Motor neuron (in vitro differentiated cells): ENCODE results near the gene SLC12A2. TPM values are rescaled to one million over a fixed set of nuclear protein-coding genes. Genes with fewer than 3 reads are reported as not detected.

Source experiments
- ATAC-seq, 8 experiments: fragments of 200-7000 bp; cut with Tn5 transposase; replicated peaks in 6 of 8; 2 replicates each; pipeline ENCODE4 v1.8.0; 2021; ENCODE audit warnings: mild to moderate bottlenecking in 8 of 8, moderate library complexity in 8 of 8
- H3K27ac ChIP-seq, 2 donors: fragments of 250-450 bp; sonication (Bioruptor Pico); 2 replicates each; pipeline ENCODE4 v1.9.0; 2021; ENCODE audit warnings: antibody characterized with exemption in 2 of 2, mild to moderate bottlenecking in 2 of 2, moderate library complexity in 1 of 2
- H3K4me1 ChIP-seq, 2 donors: fragments of 250-450 bp; sonication (Bioruptor Pico); replicated peaks in 1 of 2; 2 replicates each; pipeline ENCODE4 v1.6.1; 2021; ENCODE audit warnings: antibody characterized with exemption in 2 of 2, mild to moderate bottlenecking in 2 of 2, moderate library complexity in 1 of 2
- H3K4me3 ChIP-seq, 5 donors: fragments of 250-450 bp; sonication (Bioruptor Pico); 2 replicates each; pipeline ENCODE4 v1.9.0; 2021; ENCODE audit warnings: antibody characterized with exemption in 5 of 5, mild to moderate bottlenecking in 5 of 5, moderate library complexity in 4 of 5
- WGBS, 10 experiments: fragments of 450-650 bp; shearing (Covaris generic); methylation state at CpG; one replicate each; pipeline ENCODE4 v1.0.0; 2022; 5-methylcytosine and 5-hydroxymethylcytosine counted together
- in situ Hi-C, 9 experiments: fragments of 400-800 bp; cut with MboI; loops; one replicate each; pipeline ENCODE4 v1.15.0; 2021; ENCODE audit warnings: low sequenced_read_pairs in 9 of 9, low pct_unique_long_range_greater_than_20kb in 2 of 9; ENCODE audit not compliant: unreplicated experiment in 9 of 9
- total RNA-seq, 8 experiments: library from RNA; unstranded; fragments of 300-600 nt; gene quantifications; 2 replicates each; pipeline versions ENCODE4 v1.2.3 to v1.2.4, GENCODE V29; 2022

Gene SLC12A2
- 10 to 100 TPM; 20.4 to 51.0 (median 29.1) TPM for total RNA-seq

DNA sequence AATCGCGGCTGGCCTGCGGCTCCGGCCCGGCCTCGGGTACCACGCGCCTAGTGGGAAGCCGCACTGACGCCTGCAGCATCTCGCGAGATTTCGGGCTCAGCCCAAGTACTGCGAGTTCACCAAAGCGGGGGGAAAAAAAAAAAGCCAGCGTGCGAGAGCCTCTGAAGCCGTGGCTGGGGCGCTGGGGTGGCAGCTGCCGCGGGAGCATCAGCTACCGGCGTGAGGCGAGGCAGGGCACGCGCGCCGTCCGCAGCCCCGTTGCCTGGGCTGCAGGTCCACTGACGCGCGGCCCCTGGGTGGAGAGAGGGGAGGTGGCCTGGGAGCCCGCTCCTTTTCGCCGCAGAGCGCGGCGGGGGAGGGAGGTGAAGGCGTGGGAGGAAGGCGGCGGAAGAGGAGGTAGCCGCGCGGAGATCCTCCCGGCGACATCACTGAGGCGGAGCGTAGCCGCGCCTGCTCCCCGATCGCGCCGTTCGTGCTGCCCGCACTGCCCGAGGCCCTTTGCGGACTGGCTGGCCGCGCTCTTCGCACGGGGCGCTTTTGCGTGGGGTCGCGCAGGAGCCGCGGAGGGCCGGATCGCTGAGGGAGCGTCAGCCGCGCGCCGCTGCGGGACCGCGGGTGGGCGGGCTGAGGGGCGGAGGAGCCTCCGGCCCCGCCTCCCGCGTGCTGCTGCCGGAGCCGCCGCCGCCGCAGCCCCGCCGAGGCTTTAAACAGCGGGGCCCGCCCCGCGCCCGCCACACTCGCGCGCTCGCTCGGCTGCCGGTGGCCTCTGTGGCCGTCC, at the start of gene SLC12A2:
Gene SLC12A2 (plus strand): TSS at position 734 of the 778 bp plus-strand sequence. CDS start 189 bp downstream, outside the sequence.
- Histone ChIP-seq H3K27ac (peak within 1 kb of the TSS; percentile 94 to 95), H3K4me3 (peak within 1 kb of the TSS; percentile 67 to 86 (median 71)), H3K4me1 (peaks cover 23 to 31% of the 10 kb centered on the region in 2 donors)
- in situ Hi-C loops: loop anchor here in 1 of 9 experiments (25.0 kb wide), 1 partner anchor 321 kb away; no protein-coding TSS in a partner anchor
- WGBS, 10 experiments: 0% methylated on average over 8 to 11 of the region's 104 CpGs; no CpG with 5 or more reads in 8 of the 10 experiments
- peak; percentile 67 to 81 (median 76) for ATAC-seq

DNA sequence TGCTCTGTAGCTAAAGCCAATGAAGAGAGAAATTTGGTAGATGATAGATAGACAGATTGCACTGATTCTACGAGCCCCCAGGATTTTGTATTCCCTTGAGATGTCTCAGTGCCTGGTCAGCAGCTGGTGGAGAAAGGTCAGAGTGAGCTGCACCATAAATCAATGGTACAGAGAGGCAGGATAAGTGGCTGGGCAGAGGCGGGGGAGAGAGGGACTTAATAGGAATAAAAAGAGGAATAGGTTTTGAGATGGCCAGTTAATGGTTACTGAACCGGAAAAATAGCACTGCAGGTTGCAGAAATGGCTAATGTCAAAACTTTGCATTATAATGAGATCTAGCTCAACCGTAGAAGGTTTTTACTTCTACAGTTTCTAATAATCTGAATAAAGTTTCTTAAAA, 47.9 kb upstream of the SLC12A2 start:
- in situ Hi-C loops: no loop called here
- Histone ChIP-seq H3K4me3 (no peak overlapping the region), H3K27ac (no peak overlapping the region), H3K4me1 (peaks cover 17 to 30% of the 10 kb centered on the region in 2 donors)
- 0 to 100% (median 20%) methylated on average over 1 to 4 of the region's 4 CpGs for WGBS, 10 experiments
- peak in 5 of 8 experiments; percentile 81 to 100 (median 99) for ATAC-seq

DNA sequence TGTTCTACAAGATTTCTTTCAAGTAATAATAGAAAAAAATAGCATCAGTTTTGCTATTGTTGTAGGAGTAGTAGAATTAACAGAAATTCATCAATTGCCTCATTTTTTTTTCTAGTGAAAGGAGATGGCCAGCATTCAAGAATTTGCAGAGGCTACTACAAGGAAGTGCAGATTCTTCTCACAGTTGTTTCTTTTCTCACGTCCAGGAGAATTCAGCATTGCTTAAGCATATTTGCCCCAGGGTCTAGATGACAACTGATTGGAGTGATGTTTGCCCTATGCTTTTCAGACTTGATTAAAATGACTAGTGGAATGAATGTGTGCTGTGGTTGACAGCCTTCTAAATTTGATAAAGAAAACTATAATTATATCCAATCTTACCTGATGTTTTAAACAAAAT, 46.6 kb upstream of the SLC12A2 start:
- Histone ChIP-seq H3K4me3 (no peak overlapping the region), H3K4me1 (peaks cover 17 to 30% of the 10 kb centered on the region in 2 donors), H3K27ac (no peak overlapping the region)
- WGBS, 10 experiments: 0 to 38% (median 17%) methylated on average over 1 of the region's 1 CpG; no CpG with 5 or more reads in 3 of the 10 experiments
- in situ Hi-C loops: no loop called here
- ATAC-seq: peak in 4 of 8 experiments; percentile 27 to 95 (median 68)

DNA sequence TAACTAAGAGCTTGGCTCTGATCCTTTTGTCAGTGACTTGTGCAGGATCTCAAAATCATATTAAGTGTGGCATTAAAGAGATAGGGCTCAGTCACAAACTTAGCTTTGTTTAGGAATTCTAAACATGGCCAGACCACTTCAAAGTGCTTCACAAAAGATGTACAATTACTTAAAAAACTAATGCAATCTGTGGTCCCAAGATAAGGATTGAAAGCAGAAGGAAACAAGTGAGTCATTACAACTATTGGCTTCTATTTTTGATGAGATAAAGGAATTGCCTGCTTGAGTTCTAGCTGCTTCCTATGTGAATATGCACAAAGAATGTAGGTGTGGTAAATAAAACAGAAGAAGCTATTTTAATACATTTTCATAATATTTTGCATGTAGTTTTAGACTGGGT, 44.9 kb upstream of the SLC12A2 start:
- in situ Hi-C loops: no loop called here
- Histone ChIP-seq H3K4me1 (peaks cover 17 to 30% of the 10 kb centered on the region in 2 donors), H3K27ac (no peak overlapping the region), H3K4me3 (no peak overlapping the region)
- peak in 3 of 8 experiments; percentile 65 to 72 (median 70) for ATAC-seq

DNA sequence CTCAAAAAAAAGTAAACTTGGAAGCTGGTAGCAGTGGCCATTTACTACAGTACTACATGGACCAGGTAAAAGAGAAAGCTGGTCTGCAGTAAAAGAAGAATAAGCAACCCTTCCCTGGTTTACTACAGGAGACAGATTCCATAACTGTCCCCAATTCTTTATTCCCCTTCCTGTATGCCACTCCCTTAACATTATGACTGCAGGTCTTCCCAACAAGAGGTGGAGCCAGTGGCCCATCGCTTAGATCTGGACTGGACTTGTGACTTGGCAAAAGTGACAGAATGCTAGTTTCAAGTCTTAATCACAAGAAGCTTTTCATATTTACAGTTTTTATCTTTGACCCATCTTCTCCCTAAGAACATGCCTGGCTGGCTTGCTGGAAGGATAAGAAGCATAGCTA, 42.6 kb upstream of the SLC12A2 start:
- in situ Hi-C loops: no loop called here
- WGBS, 10 experiments: 0 to 100% (median 100%) methylated on average over 1 of the region's 1 CpG; no CpG with 5 or more reads in 3 of the 10 experiments
- ATAC-seq: peak in 1 of 8 experiments; percentile 35
- Histone ChIP-seq H3K4me1 (peaks cover 14 to 17% of the 10 kb centered on the region in 2 donors), H3K4me3 (no peak overlapping the region), H3K27ac (no peak overlapping the region)

DNA sequence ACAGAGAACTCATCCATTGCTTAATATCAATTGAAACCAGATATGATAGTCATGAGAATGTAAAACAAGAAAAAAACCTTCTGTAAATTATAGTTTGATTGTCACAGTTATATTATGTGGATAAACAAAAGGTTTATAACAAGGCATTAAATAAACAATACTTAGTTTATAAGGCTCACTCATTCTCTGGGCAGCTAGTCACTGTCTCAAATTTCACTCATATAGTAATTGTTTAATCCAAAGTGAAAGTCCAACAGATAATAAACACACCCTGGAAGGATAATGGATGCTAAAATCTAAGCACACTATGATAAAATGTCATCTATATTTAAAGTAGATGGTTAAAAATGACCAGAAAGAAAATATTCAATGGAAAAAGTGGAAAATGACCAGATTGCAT, 30.8 kb upstream of the SLC12A2 start:
- no peak for ATAC-seq
- in situ Hi-C loops: no loop called here

DNA sequence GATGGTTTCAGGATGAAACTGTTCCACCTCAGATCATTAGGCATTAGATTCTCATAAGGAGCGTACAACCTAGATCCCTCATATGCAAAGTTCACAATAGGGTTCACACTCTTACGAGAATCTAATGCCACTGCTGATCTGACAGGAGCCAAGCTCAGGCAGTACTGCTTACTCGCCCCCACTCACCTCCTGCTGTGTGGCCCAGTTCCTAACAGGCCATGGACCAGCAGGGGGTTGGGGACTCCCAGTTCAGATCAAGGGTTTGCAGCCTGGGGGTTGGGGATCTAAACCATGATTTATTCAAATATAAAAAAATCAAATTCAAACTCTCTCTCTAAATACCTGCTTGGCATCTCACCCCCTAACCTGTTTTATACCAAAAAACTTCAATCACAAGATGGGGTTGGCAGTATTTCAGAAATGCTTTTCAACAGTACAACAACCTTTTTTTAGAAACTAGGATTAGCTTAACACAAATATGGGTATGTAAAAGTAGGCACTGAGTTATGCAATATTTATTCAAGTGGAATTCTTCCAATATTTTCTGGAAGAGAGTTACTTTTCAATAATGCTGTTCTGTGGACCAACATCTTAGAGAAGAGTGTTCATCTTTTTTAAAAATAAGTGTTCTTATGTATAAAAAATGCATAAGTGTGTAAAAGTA, 30.1 kb upstream of the SLC12A2 start:
- 69 to 100% (median 86%) methylated on average over 1 to 3 of the region's 3 CpGs; no CpG with 5 or more reads in 2 of the 10 experiments for WGBS, 10 experiments
- ATAC-seq: peak in 2 of 8 experiments; percentile 35 to 38
- in situ Hi-C loops: no loop called here
- Histone ChIP-seq H3K4me1 (no peaks in the 10 kb centered on the region), H3K4me3 (no peak overlapping the region), H3K27ac (no peak overlapping the region)

More for the DNA sequence above, 30.8 kb upstream of the SLC12A2 start:
- Histone ChIP-seq H3K27ac (no peak overlapping the region), H3K4me1 (no peaks in the 10 kb centered on the region), H3K4me3 (no peak overlapping the region)

DNA sequence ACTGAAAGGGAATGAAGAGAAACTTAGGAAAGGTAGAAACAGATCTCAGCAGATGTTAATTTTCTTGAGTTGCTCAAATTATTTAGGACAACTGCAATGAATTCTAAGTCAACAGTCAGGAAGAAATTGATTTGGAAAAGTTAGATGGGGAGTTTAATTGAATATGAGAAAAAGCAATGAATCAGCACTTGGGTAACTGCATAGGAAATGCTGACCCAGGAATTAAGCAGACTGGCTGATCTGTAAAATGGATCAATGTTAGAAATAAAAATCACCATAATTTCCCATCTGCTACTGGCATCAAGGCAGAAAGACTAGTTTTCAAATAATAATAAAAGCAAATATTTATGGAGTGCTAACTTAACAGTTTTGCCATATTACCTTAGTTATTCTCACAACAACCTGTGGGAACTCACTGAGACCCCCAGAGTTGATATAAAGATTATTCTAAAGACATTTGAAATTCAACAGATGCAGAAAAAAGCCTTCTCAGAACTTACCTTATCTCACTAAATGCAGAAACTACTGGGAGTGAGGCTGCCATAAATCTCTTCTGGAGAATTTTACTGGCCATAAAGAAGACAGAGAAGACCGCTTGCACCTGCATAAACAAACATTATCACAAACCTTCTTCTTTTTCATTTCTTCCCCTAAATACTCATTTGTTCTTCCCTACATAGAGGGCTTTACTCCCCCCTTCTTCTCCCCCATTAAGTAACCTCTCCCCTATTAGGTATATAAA, 22.8 kb upstream of the SLC12A2 start:
- WGBS, 10 experiments: 86 to 100% (median 100%) methylated on average over 1 of the region's 1 CpG; no CpG with 5 or more reads in 3 of the 10 experiments
- Histone ChIP-seq H3K4me1 (peaks cover 0 to under 1% of the 10 kb centered on the region in 2 donors), H3K4me3 (no peak overlapping the region), H3K27ac (no peak overlapping the region)
- in situ Hi-C loops: no loop called here
- ATAC-seq: no peak

DNA sequence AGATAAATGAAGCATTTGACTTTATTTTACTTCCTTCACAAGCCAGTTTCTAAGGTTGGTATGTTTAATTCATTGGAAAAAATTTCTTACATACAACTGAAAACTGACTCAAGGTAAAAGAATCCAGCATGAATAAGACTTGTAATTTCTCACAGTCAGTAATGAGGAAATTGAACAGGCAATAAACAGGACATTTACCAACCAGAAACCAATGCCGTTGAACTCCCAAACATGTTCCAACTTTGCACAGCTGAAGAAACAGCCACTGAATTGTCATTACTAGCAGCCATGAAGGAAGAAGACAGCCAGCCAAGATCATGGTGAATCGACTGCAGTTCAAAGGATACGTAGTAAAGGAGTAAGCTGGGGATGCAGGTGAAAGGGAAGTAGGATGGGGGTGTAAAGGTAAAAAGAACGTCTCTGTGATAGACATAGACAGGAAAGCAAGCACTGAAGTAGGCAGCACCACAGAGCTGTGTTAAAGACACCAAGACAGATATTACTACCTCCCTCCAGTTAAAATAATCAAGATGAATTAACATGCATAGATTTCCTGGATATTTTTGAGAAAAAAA, 21.3 kb upstream of the SLC12A2 start:
- ATAC-seq: peak in 2 of 8 experiments; percentile 22 to 33

DNA sequence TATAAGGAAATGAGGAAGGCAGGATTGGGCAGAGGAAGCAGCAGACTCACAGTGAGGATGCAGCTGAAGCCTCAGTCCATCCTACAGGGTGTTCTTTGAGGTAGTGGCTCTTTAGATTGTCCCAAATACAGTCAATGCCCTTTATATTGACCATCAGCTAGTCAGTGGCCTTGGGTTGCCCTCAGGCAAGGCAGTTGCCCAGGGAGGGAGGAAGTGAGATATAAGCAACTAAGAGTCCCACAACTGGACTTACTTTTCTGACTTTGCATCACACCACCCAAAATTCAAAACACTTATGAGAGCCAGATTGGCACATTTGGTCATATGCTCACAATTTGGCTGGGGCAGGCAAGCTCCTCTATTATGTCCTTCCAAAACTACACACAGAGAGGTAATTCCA, 9.4 kb upstream of the SLC12A2 start:
- no peak for ATAC-seq
- Histone ChIP-seq H3K4me3 (no peak overlapping the region), H3K4me1 (peaks cover 2 to 3% of the 10 kb centered on the region in 2 donors), H3K27ac (no peak overlapping the region)
- in situ Hi-C loops: no loop called here

More for the DNA sequence above, 21.3 kb upstream of the SLC12A2 start:
- no peak overlapping the region for H3K4me3 ChIP-seq
- H3K4me1 ChIP-seq: peaks cover 0 to 5% of the 10 kb centered on the region in 2 donors
- no peak overlapping the region for H3K27ac ChIP-seq
- in situ Hi-C loops: no loop called here
- WGBS, 10 experiments: 69 to 100% (median 86%) methylated on average over 1 to 4 of the region's 4 CpGs; no CpG with 5 or more reads in 1 of the 10 experiments

DNA sequence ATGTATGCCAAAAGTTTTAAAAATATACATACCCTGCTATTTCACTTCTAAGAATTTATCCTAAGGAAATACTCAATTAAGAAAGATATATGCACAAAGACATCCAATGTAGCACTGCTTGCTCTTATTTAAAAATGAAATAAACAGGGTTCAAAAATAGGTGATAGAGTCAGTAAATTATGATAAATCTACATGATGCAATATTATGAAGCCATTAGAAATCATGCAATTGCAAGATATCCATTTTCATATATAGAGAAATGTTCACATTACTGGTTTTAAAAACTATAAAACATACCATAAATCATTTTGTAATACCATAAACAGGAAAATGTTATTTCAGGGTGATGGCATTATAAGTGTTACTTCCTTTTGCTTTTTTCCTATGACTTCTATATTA, 8.6 kb upstream of the SLC12A2 start:
- in situ Hi-C loops: loop anchor here in 1 of 9 experiments (25.0 kb wide), 1 partner anchor 313 kb away; no protein-coding TSS in a partner anchor
- no peak overlapping the region for H3K4me3 ChIP-seq
- ATAC-seq: no peak
- no peak overlapping the region for H3K27ac ChIP-seq
- peaks cover 2 to 3% of the 10 kb centered on the region in 2 donors for H3K4me1 ChIP-seq

DNA sequence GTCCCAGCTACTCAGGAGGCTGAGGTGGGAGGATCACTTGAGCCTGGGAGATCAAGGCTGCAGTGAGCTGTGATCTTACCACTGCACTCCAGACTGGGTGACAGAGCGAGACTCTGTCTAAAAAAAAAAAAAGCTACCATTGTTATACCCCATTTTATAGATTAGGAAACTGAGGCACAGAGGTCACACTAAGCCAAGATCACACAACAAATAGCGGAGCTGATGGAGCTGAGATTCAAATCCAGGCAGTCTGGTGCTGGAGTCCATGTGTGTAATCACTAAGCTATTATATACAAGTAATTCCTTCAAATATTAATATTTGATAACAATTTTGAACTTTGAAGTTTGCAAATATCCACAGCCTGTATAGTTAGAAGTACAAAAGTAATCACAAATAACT, 6.0 kb upstream of the SLC12A2 start:
- ATAC-seq: no peak
- 89 to 100% (median 100%) methylated on average over 1 to 2 of the region's 2 CpGs; no CpG with 5 or more reads in 3 of the 10 experiments for WGBS, 10 experiments
- H3K27ac ChIP-seq: no peak overlapping the region
- peaks cover 14 to 17% of the 10 kb centered on the region in 2 donors for H3K4me1 ChIP-seq
- in situ Hi-C loops: loop anchor here in 1 of 9 experiments (25.0 kb wide), 1 partner anchor 315 kb away; no protein-coding TSS in a partner anchor
- H3K4me3 ChIP-seq: no peak overlapping the region
